Neural progenitor cell (in vitro differentiated cells): Measurements from ENCODE around the gene ADARB2. TPM values are rescaled to one million over a fixed set of nuclear protein-coding genes. Genes with fewer than 3 reads are reported as not detected.

Source experiments
- DNase-seq: peaks from one replicate; pipeline ENCODE4 v3.0.0-alpha.2; 2016; ENCODE audit warnings: low spot score
- H2AFZ ChIP-seq: fragments of 200-600 bp; sonication (generic); replicated peaks from 2 replicates; pipeline ENCODE4 v1.6.1; 2016; ENCODE audit warnings: antibody characterized with exemption
- H3F3A ChIP-seq: fragments of 200-600 bp; sonication (generic); 2 replicates; pipeline ENCODE4 v1.6.1; 2016; ENCODE audit warnings: antibody characterized with exemption, low read depth
- H3K27ac ChIP-seq: fragments of 200-600 bp; sonication (generic); 2 replicates; pipeline ENCODE4 v1.5.1; 2016; ENCODE audit warnings: mild to moderate bottlenecking
- H3K27me3 ChIP-seq: fragments of 200-600 bp; sonication (generic); 2 replicates; pipeline ENCODE4 v1.6.1; 2016; ENCODE audit warnings: mild to moderate bottlenecking, moderate library complexity
- H3K36me3 ChIP-seq: fragments of 200-600 bp; sonication (generic); 2 replicates; pipeline ENCODE4 v1.5.1; 2016
- H3K4me1 ChIP-seq: fragments of 200-600 bp; sonication (generic); 2 replicates; pipeline ENCODE4 v1.6.1; 2016; ENCODE audit warnings: mixed run types
- H3K4me2 ChIP-seq: fragments of 200-600 bp; sonication (generic); 2 replicates; pipeline ENCODE4 v1.6.1; 2016
- H3K4me3 ChIP-seq: fragments of 200-600 bp; sonication (generic); 2 replicates; pipeline ENCODE4 v1.5.1; 2016
- H3K79me2 ChIP-seq: fragments of 200-600 bp; sonication (generic); 2 replicates; pipeline ENCODE4 v1.6.1; 2016; ENCODE audit warnings: low read depth
- H3K9ac ChIP-seq: fragments of 200-600 bp; sonication (generic); 2 replicates; pipeline ENCODE4 v1.6.1; 2016
- H3K9me3 ChIP-seq: fragments of 200-600 bp; sonication (generic); 2 replicates; pipeline ENCODE4 v1.5.1; 2016; ENCODE audit warnings: low read depth
- H4K20me1 ChIP-seq: fragments of 200-600 bp; sonication (generic); 2 replicates; pipeline ENCODE4 v1.6.1; 2016; ENCODE audit warnings: low read depth
- H3K27ac Mint-ChIP-seq: 3 replicates; pipeline ENCODE4 v1.8.0; 2021; ENCODE audit warnings: mixed read lengths
- H3K27me3 Mint-ChIP-seq: 2 replicates; pipeline ENCODE4 v1.8.0; 2022; ENCODE audit warnings: low read depth, mild to moderate bottlenecking, inconsistent platforms, moderate library complexity, mixed read lengths; ENCODE audit not compliant: insufficient read depth
- H3K36me3 Mint-ChIP-seq: 3 replicates; pipeline ENCODE4 v1.8.0; 2021; ENCODE audit warnings: mixed read lengths
- H3K4me1 Mint-ChIP-seq: 3 replicates; pipeline ENCODE4 v1.8.0; 2021; ENCODE audit warnings: mixed read lengths
- H3K4me3 Mint-ChIP-seq: 3 replicates; pipeline ENCODE4 v1.8.0; 2021; ENCODE audit warnings: mild to moderate bottlenecking, moderate library complexity, mixed read lengths
- H3K9me3 Mint-ChIP-seq: 3 replicates; pipeline ENCODE4 v1.8.0; 2020; ENCODE audit warnings: mixed read lengths
- CTCF ChIP-seq: fragments of 200-600 bp; sonication (generic); IDR thresholded peaks from 2 replicates; pipeline ENCODE4 v1.5.1; 2017; ENCODE audit warnings: antibody characterized with exemption, mild to moderate bottlenecking
- EZH2 ChIP-seq: fragments of 200-600 bp; sonication (generic); IDR thresholded peaks from 2 replicates; pipeline ENCODE4 v1.6.1; 2017; ENCODE audit warnings: antibody characterized with exemption, mild to moderate bottlenecking, moderate library complexity
- EZH2phosphoT487 ChIP-seq: fragments of 200-600 bp; sonication (generic); IDR thresholded peaks from 2 replicates; pipeline ENCODE4 v1.6.1; 2017; ENCODE audit warnings: antibody characterized with exemption
- total RNA-seq: library from RNA; depleted of rRNA; stranded (reverse); fragments of >200 nt; gene quantifications from 2 replicates; pipeline ENCODE4 v1.2.3, GENCODE V29; 2015; ENCODE audit warnings: low replicate concordance

The ADARB2 gene
- total RNA-seq, 1 donor from 2014 or later: not detected

GRCh38 chr10:1377231-1377630 is 360.1 kb downstream of the ADARB2 start:
- Histone ChIP-seq H3K4me1 (peaks cover 5% of the 10 kb centered on the region), H3K4me2 (no peak overlapping the region), H3K79me2 (no peaks in the 10 kb centered on the region), H3K27ac (no peak overlapping the region), H3K9me3 (no peaks in the 10 kb centered on the region), H2AFZ (no peak overlapping the region), H4K20me1 (no peaks in the 10 kb centered on the region), H3K9ac (no peak overlapping the region), H3K27me3 (no peaks in the 10 kb centered on the region), H3K36me3 (no peaks in the 10 kb centered on the region), H3F3A (peaks cover 16% of the 10 kb centered on the region), H3K4me3 (no peak overlapping the region)
- peak overlapping the region; percentile 49 for H3K4me3 Mint-ChIP-seq
- H3K4me1 Mint-ChIP-seq: peaks cover 23% of the 10 kb centered on the region
- peak overlapping the region; percentile 54 for H3K27ac Mint-ChIP-seq
- H3K27me3 Mint-ChIP-seq: peaks cover 11% of the 10 kb centered on the region
- TF ChIP-seq EZH2phosphoT487 (no peak), EZH2 (no peak), CTCF (no peak)
- no peak for DNase-seq
- no peaks in the 10 kb centered on the region for H3K36me3 Mint-ChIP-seq
- H3K9me3 Mint-ChIP-seq: no peaks in the 10 kb centered on the region

GRCh38 chr10:1376384-1376945 is 360.9 kb downstream of the ADARB2 start:
- no peak for DNase-seq
- peaks cover 5% of the 10 kb centered on the region for H3K4me1 ChIP-seq
- peaks cover 11% of the 10 kb centered on the region for H3K27me3 Mint-ChIP-seq
- peaks cover 23% of the 10 kb centered on the region for H3K4me1 Mint-ChIP-seq
- H3K4me3 ChIP-seq: no peak overlapping the region
- H3K27me3 ChIP-seq: no peaks in the 10 kb centered on the region
- no peaks in the 10 kb centered on the region for H3K9me3 ChIP-seq
- peaks cover 16% of the 10 kb centered on the region for H3F3A ChIP-seq
- no peak overlapping the region for H2AFZ ChIP-seq
- no peak overlapping the region for H3K4me3 Mint-ChIP-seq
- no peaks in the 10 kb centered on the region for H3K36me3 Mint-ChIP-seq
- H3K27ac ChIP-seq: no peak overlapping the region
- H3K79me2 ChIP-seq: no peaks in the 10 kb centered on the region
- H3K9me3 Mint-ChIP-seq: no peaks in the 10 kb centered on the region
- no peaks in the 10 kb centered on the region for H4K20me1 ChIP-seq
- H3K36me3 ChIP-seq: no peaks in the 10 kb centered on the region
- no peak overlapping the region for H3K27ac Mint-ChIP-seq
- H3K4me2 ChIP-seq: no peak overlapping the region
- H3K9ac ChIP-seq: no peak overlapping the region
- TF ChIP-seq CTCF (no peak), EZH2 (no peak), EZH2phosphoT487 (no peak)

- Histone ChIP-seq H3K79me2 (no peaks in the 10 kb centered on the region), H4K20me1 (no peaks in the 10 kb centered on the region), H3K27ac (no peak overlapping the region), H2AFZ (no peak overlapping the region), H3K9me3 (no peaks in the 10 kb centered on the region), H3K27me3 (no peaks in the 10 kb centered on the region), H3K36me3 (no peaks in the 10 kb centered on the region), H3K4me2 (no peak overlapping the region), H3K4me1 (peaks cover 4% of the 10 kb centered on the region), H3K4me3 (no peak overlapping the region), H3K9ac (no peak overlapping the region), H3F3A (peaks cover 16% of the 10 kb centered on the region)
- H3K4me1 Mint-ChIP-seq: peaks cover 23% of the 10 kb centered on the region
- no peaks in the 10 kb centered on the region for H3K9me3 Mint-ChIP-seq
- no peak overlapping the region for H3K4me3 Mint-ChIP-seq
- no peaks in the 10 kb centered on the region for H3K36me3 Mint-ChIP-seq
- TF ChIP-seq CTCF (no peak), EZH2phosphoT487 (no peak), EZH2 (no peak)
- H3K27me3 Mint-ChIP-seq: peaks cover 11% of the 10 kb centered on the region
- H3K27ac Mint-ChIP-seq: peak overlapping the region; percentile 35
- DNase-seq: no peak
Measured at GRCh38 chr10:1375346-1376170, 361.8 kb downstream of the ADARB2 start.
